ENCODE results near the gene TMPRSS11B.
"Not testable (repeated sequence)": the region's sequence is repeated elsewhere in the genome, so short reads cannot be mapped to it uniquely, and the experiment has no call there.

TMPRSS11B gene, protein sequence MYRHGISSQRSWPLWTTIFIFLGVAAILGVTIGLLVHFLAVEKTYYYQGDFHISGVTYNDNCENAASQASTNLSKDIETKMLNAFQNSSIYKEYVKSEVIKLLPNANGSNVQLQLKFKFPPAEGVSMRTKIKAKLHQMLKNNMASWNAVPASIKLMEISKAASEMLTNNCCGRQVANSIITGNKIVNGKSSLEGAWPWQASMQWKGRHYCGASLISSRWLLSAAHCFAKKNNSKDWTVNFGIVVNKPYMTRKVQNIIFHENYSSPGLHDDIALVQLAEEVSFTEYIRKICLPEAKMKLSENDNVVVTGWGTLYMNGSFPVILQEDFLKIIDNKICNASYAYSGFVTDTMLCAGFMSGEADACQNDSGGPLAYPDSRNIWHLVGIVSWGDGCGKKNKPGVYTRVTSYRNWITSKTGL

DNA sequence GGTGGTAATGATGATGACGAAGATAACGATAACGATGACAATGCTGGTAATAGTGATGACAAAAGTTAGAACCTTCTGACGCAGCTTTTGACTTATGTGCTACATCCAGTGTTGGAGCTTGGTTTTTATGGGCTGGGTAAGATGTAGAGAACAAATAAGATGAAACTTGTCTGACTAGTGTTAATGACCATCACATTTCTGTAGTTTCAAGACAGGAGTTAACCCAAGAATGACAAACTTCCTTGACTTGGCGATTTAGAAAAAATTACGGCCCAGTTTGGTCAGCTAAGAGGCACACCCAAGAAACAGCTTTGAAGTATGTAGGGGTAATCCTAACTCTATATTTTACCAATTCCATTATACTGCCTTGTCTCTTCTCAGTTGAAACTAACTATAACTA lies at the start of gene TMPRSS11B:
Gene TMPRSS11B, minus strand, starts transcription at position 101 of the 400 bp plus-strand sequence. CDS start 136 bp downstream, outside the sequence.
- DNase-seq: no peak

DNA sequence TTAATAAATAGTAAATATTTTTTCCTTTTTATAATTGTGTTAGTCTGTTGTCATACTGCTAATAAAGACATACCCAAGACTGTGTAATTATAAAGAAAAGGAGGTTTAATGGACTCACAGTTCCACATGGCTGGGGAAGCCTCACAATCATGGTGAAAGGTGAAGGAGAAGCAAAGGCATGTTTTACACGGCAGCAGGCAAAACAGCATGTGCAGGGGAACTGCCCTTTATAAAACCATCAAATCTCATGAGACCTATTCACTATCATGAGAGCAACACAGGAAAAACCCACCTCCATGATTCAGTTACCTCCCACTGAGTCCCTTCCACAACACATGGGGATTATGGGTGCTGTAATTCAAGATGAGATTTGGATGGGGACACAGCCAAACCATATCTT lies 45.8 kb upstream of the TMPRSS11B start:
- no peak for DNase-seq

DNA sequence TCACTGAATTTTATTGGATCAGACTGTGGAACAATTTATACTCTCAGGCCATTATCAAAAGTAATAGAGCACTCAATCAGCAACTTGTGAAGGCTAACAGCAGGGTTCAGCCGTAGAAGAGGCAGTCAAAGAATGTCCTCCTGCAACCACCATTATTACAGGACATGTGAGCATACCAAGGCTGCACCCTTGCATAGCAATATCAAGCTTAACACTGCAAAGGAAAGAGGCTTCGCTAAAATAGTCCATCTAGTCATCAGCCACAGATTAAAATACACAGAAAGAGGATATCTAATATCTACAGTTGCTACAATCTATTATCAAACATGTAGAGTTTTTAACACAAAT lies 42.9 kb upstream of the TMPRSS11B start:
- no peak for DNase-seq

DNA sequence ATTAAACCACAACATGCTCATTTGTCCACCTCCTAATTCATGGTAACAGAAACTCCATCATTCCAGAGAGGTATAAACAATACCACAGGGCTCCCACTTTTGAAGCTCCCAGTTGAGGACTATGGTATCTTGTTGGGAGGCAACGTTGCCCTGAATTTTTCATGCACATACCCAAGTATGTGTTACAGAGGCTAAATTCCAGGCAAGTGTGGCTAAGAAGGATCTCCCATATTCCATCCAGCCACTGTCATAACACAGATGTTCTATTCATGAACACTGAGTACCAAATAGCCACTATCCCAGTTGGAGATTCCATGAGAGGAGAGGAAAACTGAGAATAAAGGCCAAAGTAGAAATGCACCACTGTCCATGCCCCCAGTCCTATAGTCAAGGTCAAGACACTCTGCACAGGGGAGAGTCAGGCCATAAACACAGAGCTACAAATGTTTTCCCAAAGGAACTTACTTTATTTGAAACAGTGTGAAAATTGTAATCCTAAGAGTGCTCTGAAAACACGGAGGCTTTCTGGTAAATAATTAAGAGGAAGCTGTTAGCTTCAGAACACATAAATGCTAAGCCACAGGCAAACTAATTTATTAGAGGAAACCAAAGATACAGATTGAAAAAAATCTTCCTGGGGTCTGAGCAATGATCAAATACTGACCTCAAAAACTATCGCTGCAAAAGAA lies 42.4 kb upstream of the TMPRSS11B start:
- no peak for DNase-seq

DNA sequence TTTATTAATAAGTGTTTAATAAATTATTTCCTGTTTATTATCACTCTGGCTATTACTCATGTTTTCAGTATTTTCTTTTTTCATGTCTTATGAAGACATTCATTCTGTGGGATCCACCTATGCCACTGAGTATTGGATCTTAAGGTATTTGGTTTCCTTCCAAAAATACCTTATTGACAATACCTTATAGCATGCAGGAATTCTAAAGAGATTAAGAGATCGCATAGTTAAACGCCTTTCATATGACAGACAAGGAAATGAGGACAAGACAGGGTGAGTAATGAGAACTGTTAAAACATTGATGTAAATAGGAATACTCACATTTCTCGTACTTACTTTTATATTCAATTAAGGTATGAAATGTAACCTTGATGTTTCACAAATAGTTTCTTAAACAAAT lies 38.2 kb upstream of the TMPRSS11B start:
- no peak for DNase-seq

DNA sequence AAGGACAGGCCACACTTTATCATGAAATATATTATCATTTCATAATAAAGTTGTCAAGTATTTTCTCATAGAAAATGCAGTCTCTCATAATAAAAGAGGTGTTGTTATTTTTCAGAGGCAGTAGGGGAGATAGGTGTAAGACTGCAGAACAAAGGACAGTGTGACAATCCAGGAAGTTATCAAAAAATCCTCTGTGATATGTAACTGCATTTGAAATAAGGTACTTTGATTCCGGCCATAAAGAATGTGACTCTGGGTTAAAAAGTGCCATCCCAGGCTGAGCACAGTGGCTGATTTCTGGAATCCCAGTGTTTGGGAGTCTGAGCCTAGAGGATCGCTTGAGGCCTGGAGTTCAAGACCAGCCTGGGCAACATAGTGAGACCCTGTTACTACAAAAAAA lies 37.6 kb upstream of the TMPRSS11B start:
- no peak for DNase-seq

DNA sequence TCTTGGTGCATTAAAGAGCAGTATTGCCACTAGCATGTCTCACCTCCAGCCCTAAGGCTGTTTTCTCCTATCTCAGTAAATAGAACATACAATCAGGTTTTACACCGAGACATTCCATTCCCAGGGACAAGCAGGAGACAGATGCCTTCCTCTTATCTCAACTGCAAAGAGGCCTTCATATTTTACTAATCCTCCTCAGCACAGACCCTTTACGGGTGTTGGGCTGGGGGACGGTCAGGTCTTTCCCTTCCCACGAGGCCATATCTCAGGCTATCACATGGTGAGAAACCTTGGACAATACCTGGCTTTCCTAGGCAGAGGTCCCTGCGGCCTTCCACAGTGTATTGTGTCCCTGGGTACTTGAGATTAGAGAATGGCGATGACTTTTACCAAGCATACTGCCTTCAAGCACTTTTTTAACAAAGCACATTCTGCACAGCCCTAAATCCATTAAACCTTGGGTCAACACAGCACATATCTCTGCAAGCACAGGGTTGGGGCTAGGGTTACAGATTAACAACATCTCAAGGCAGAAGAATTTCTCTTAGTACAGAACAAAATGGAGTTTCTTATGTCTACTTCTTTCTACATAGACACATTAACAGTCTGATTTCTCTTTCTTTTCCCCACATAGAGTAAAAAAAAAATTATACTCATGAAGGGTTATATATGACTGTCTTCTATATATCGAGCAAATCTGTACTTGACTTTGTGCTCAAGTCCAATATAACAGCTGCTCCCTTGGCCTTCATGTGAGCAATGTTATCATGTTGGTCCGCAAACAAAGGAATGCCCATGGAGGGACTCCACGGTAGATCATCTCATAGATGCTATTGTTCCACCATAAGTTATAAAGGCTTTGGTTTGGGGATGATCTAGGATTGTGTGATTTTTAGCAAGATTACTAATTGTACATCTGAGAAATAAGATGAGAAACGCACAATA lies 36.6 kb upstream of the TMPRSS11B start:
- not testable (repeated sequence) for DNase-seq

DNA sequence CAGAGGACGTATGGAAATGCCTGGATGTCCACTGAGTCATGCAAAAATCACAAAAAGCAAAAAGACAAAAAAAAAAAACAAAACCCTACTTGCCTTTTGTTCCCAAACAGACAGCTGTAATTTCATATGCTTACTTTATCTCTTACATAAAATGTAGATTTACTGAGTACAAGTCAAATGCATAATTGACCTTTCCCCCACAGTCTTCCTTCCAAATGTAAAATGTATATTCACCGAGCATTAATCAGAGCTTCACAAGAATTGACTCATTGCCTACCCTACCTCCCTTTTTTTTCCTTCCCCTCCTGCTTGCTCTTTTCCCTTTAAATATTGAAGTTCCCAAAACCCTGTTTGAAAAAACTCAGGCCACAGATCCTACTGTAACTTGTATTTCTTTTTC lies 32.5 kb upstream of the TMPRSS11B start:
- no peak for DNase-seq

DNA sequence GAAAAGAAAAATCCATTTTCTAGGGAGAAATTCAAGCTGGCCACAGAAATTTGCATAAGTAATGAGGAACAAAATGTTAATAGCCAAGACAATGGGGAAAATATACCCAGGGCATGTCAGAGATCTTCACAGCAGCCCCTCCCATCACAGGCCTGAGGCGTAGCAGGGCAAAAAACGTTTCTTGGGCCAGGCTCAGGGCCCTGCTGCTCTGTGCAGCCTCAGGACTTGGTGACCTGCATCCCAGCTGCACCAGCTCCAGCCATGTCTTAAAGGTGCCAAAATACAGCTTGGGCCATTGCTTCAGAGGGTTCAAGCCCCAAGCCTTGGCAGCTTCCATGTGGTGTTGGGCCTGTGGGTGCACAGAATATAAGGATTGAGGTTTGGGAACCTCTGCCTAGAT lies 32.1 kb upstream of the TMPRSS11B start:
- no peak for DNase-seq

DNA sequence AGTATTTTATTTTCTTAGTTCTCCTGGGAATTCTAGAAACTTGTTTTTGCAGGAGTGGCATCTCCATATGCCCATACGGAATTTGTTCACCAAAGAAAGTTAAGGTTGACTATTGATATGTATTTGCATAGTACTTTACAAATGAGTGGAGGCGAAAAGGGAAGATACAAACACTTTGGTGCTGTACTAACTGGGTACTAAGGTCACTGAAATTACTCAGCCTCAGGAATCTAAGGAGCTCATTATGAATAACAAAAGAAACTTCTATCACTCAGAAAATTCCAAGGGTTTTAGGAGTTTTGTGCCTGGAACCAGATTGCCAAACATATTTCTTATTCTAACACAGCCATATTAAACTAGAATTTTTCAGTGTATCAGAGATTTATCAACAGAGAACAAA lies 27.4 kb upstream of the TMPRSS11B start:
- no peak for DNase-seq

DNA sequence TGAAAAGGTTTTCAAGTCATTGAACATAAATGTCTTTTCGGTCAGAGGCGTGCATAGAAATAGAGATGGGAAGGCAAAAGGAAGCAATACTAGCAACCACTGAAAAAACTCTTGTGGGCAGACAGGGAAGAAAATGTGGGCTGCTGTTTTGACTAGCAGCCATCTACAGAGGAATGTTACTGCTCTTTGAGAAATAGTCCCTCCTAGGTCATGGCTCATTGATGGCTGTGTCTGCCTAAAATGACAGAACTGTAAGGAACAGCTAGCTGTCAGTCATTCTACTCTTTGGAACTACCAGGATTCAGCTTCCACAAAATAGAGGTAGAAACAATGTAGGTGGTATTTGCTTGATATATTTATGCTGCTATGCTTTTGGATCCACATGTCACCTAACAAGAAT lies 26.9 kb upstream of the TMPRSS11B start:
- no peak for DNase-seq

DNA sequence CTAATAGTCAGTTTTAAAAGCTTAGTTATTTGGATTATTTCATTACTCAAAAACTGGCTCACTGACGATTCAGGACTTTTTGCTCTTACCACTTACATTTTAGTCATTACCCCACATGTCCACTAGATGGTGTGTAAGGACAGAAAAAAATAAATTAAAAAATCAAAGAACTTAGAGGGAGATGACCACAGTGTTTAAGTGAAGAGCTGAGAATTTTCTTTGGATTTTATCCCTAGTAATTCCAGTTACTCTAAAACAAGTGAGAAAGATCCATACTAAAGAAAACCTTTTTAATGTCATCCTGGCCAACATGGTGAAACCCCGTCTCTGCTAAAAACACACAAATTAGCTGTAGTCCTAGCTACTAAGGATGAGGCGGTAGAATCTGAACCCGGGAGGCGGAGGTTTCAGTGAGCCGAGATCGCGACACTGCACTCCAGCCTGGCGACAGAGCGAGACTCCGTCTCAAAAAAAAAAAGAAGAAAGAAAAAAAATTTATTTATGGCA lies 26.4 kb upstream of the TMPRSS11B start:
- peak; percentile 33 for DNase-seq

DNA sequence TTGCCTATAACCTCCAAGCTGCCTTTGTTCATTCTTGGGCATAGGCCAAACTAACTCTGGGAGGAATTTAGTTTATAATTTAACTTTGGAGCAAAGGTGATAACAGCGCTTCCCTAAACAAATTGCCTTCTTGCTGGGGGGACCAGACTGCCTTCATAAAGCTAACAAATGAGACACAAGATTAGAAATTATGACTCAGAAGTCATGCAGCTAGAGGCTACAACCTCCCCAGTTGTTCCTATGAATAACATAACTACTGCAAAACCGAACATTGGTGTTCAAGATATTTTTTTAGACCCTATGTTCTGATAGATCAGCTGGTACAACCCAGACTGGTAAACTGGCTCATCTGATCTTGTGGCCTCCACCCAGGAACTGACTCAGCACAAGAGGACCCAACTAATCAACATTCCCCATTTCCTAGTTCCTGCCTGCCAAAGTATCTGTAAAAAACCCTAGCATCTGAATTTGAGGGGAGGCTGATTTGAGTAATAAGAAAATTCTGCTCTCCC lies 22.0 kb upstream of the TMPRSS11B start:
- DNase-seq: no peak

DNA sequence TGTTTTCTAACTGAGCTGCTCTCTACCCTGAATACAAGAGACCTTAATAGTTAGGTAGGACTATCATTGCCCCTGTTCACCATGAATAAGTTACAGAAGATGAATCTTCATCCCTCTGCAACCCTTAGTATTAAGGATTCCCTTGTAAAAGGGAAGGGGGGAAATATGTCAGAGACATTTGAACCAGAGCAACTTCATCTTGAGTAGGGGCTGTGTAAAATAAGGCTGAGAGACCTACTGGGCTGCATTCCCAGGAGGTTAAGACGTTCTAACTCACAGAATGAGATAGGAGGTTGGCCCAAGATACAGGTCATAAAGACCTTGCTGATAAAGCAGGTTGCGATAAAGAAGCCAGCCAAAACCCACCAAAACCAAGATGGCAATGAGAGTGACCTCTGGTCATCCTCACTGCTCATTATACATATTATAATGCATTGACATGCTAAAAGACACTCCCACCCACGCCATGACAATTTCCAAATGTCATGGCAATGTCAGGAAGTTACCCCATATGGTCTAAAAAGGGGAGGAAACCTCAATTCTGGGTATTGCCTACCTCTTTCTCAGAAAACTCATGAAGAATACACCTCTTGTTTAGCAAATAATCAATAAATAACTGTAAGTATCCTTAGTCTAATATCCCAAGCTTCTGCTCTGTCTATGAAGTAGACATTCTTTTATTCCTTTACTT lies 19.5 kb upstream of the TMPRSS11B start:
- no peak for DNase-seq

DNA sequence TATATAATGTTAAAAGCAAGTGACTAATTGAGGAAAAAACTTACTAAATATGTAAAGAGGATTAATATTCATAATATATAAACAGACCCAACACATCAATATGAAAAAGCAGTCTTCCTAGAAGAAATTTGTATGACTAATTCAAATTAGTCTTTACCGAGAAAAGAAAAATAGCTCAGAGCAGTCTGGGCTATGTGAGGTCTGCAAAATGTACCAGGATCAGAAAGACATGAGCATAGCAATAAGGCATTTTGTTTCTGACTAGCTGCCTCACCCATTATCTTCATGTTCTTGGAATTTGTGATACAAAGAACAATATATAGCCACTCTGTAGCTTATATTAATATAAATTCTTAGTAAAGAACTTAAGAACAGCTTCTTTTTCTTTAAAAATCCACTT lies 13.7 kb upstream of the TMPRSS11B start:
- DNase-seq: no peak

DNA sequence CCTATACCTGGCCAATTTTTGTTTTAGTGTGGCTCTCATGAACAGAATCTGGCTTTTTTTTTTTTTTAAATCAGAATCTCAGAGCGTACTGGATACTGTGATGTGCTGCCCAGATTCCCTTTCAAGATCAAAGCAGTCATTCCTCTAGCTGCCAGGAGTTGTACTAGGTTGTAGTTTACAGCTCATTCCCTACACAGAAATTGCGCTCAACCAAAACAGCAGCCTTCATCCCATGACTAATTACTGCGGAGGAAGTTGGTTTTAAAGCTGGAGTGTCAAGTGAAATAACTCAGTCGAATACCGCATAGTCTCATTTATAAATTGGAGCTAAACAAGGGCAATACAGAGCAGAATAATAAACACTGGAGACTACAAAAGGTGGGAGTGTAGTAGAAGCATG lies 12.2 kb upstream of the TMPRSS11B start:
- DNase-seq: no peak

DNA sequence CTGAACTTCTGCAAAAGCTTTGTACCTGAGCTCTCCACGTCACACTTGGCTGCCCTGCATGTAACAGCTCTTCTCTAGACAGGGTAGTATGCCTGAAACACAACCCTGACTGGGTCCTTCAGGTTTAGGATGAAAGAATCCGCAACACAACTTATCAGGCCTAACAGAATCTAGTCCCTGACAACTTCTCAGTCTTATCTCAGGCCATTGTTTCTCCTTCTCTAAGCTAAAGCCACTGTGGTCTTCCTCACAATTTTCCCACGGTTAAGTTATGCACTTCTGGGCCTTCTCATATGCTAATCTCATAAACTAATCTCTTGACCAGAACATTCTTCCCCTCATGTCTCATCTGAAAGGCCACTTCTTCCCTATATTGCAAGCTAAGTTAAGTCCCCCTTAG lies 10.8 kb upstream of the TMPRSS11B start:
- no peak for DNase-seq

DNA sequence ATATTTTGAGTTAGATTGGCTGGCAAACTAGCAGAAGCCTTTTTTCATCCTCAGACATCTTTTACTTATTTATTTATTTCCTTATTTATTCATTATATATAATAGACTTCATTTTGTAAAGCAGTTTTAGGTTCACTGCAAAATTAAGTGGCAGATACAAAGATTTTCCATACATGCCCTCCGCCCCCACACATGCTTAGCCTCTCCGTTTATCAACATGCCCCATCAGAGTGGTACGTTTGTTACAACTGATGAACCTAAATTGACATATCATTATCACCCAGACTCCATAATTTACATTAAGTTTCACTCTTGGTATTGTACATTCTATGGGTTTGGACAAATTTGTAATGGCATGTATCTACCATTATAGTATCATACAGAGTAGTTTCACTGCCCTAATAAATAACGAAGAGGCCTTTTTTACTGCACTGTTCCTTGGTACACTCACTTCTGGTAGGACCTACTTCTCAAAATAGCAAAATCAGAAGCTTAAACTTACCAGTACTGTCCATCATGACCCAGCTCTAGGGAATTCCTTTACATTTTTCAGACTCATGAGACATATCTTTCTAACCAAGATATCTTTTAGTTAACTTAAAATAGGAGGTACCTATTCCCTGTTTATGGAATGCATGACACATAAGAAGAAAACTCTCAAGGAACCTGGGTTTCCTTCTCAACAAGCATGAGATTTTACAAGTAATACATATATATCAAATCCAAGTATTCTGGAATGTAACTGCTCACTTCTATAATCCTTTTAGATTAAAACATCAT lies 4.8 kb upstream of the TMPRSS11B start:
- DNase-seq: no peak

DNA sequence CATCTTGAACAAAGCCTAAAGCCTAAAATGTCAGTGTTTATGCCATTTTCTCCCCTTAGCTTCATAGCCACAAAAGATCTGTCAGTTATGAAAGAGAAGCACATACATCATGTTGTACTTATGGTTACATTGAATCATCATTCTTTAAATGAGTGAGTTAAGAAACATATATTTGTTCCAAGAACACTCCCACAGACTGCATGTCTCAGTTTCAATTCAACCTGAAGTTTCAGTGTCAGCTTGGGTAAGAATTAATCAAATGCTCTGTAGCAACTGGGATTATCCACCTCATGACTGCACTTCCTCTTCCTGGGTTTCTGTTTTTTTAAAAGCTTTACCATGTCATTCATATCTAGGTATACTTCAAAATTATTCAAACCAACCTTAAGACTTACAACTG lies 3.9 kb upstream of the TMPRSS11B start:
- DNase-seq: no peak

DNA sequence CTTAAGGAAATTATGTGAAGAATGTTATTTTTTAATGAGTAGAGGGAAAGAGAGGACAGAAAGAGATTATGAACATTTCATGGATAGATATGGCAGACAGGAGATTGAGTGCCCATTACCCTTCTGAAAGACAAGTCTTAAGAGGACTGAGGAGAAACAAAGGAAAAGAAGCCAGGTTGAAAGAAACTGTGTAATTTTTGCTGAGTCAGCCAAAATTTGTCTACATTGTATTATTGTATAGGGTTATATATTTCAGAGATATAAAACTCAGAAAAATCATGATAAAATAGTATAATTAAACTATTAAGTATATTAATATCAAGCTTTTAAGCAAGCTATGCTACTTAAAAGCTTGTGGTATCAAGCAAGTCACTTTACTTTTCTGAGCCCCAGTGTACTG lies 4.9 kb downstream of the TMPRSS11B start:
- DNase-seq: no peak

DNA sequence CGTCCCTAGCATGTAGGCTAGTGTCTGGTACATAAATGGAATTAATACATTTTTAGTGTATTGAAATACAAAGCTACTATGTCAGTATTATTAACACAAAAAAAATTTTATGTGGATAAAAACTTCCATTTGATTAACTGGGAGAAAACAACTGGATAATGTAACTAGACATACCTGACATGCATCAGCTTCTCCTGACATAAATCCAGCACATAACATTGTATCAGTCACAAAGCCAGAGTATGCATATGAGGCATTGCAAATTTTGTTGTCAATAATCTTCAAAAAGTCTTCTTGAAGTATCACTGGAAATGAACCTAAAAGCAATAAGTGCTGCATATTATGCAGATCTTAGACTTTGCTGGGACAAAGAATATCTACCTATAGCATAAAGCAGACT lies 16.9 kb downstream of the TMPRSS11B start:
- no peak for DNase-seq

DNA sequence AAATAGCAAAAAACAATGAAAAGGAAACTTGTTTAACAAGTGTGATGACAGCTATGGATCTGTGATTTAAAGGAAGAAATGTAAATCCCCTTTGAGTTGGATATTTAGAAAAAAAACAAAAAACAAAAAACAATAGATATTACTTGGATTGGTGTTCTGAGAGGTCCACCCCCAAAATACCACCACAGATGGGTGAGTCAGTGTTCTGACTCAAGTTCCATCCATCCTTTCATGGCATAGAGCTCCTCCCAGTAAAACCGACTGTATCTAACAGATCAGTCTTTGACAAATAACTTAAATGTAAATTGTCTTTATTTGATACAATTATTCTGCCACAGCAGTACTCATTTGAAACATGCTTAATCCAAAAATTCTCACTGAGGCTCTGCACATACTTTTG lies 27.4 kb downstream of the TMPRSS11B start:
- DNase-seq: no peak

Measured in NCI-H1436 (cell line).